ENCODE measurements around the gene ARRDC2. TPM values are rescaled to one million over a fixed set of nuclear protein-coding genes. Genes with fewer than 3 reads are reported as not detected.

ARRDC2 gene
- total and polyA plus RNA-seq, 2 donors from 2014 or later: 20.8 to 68.4 TPM

GRCh38 chr19:18058208-18059009 is 50.4 kb downstream of the ARRDC2 start:
- Histone ChIP-seq H3K4me1 (ENCODE audit: control insufficient read depth in 2 of 3, insufficient read depth in 2 of 3, low read depth in 1 of 3, low read length in 3 of 3) (peaks cover 0 to 4% (median 2%) of the 10 kb centered on the region in 3 donors), H3K4me3 (ENCODE audit: low read length in 3 of 3) (peak overlapping the region in 1 of 3 donors; percentile 31), H3K36me3 (ENCODE audit: control insufficient read depth in 2 of 3, insufficient read depth in 3 of 3, low read length in 3 of 3) (no peaks in the 10 kb centered on the region), H3K27me3 (ENCODE audit: control insufficient read depth, insufficient read depth, low read length) (no peaks in the 10 kb centered on the region), H3K27ac (ENCODE audit: low read depth in 2 of 2, low read length in 2 of 2) (peak overlapping the region; percentile 69 to 79), H3K9ac (ENCODE audit: low read length in 3 of 3) (no peak overlapping the region), H3K9me3 (ENCODE audit: control insufficient read depth in 2 of 3, insufficient read depth in 1 of 3, low read length in 3 of 3) (no peaks in the 10 kb centered on the region)
- peak; percentile 90 for TF ChIP-seq CTCF (IDR thresholded peaks at IDR 0.05; ENCODE audit: borderline replicate concordance, extremely low read depth, insufficient read depth)
- FAIRE-seq (no peak), DNase-seq (peak; percentile 88 to 94 (median 91))
- intact Hi-C loops (cut with DNase I): loop anchor here (5.0 kb wide), 1 partner anchor 51 kb away; the partner anchor contains the start of gene ARRDC2

- Histone ChIP-seq H3K4me3 (ENCODE audit: low read length in 3 of 3) (no peak overlapping the region), H3K4me1 (ENCODE audit: control insufficient read depth in 2 of 3, insufficient read depth in 2 of 3, low read depth in 1 of 3, low read length in 3 of 3) (peaks cover 0 to 4% (median 2%) of the 10 kb centered on the region in 3 donors), H3K9ac (ENCODE audit: low read length in 3 of 3) (no peak overlapping the region), H3K9me3 (ENCODE audit: control insufficient read depth in 2 of 3, insufficient read depth in 1 of 3, low read length in 3 of 3) (no peaks in the 10 kb centered on the region), H3K27ac (ENCODE audit: low read depth in 2 of 2, low read length in 2 of 2) (no peak overlapping the region), H3K27me3 (ENCODE audit: control insufficient read depth, insufficient read depth, low read length) (no peaks in the 10 kb centered on the region), H3K36me3 (ENCODE audit: control insufficient read depth in 2 of 3, insufficient read depth in 3 of 3, low read length in 3 of 3) (no peaks in the 10 kb centered on the region)
- intact Hi-C loops (cut with DNase I): loop anchor here (5.0 kb wide), 1 partner anchor 52 kb away; the partner anchor contains the start of gene ARRDC2
- no peak for FAIRE-seq
- TF ChIP-seq CTCF (IDR thresholded peaks at IDR 0.05; ENCODE audit: borderline replicate concordance, extremely low read depth, insufficient read depth): no peak
- DNase-seq: no peak
These were observed 51.3 kb downstream of the ARRDC2 start for GRCh38 chr19:18059297-18059696.

GRCh38 chr19:18059902-18060301 is 51.9 kb downstream of the ARRDC2 start:
- H3K4me1 ChIP-seq (ENCODE audit: control insufficient read depth in 2 of 3, insufficient read depth in 2 of 3, low read depth in 1 of 3, low read length in 3 of 3): peaks cover 0 to 4% (median 2%) of the 10 kb centered on the region in 3 donors
- no peaks in the 10 kb centered on the region for H3K36me3 ChIP-seq (ENCODE audit: control insufficient read depth in 2 of 3, insufficient read depth in 3 of 3, low read length in 3 of 3)
- no peak overlapping the region for H3K4me3 ChIP-seq (ENCODE audit: low read length in 3 of 3)
- DNase-seq (no peak), FAIRE-seq (no peak)
- no peak for TF ChIP-seq CTCF (IDR thresholded peaks at IDR 0.05; ENCODE audit: borderline replicate concordance, extremely low read depth, insufficient read depth)
- intact Hi-C loops (cut with DNase I): loop anchor here (5.0 kb wide), 1 partner anchor 53 kb away; the partner anchor contains the start of gene ARRDC2
- H3K9ac ChIP-seq (ENCODE audit: low read length in 3 of 3): no peak overlapping the region
- no peaks in the 10 kb centered on the region for H3K9me3 ChIP-seq (ENCODE audit: control insufficient read depth in 2 of 3, insufficient read depth in 1 of 3, low read length in 3 of 3)
- no peak overlapping the region for H3K27ac ChIP-seq (ENCODE audit: low read depth in 2 of 2, low read length in 2 of 2)
- no peaks in the 10 kb centered on the region for H3K27me3 ChIP-seq (ENCODE audit: control insufficient read depth, insufficient read depth, low read length)

Data from kidney (tissue), 14 donors.